Measurements from ENCODE around the gene PON2.
"Not testable (repeated sequence)": the region's sequence is repeated elsewhere in the genome, so short reads cannot be mapped to it uniquely, and the experiment has no call there.

PON2 gene

GRCh38 chr7:95434557-95435421, at the start of gene PON2:
Gene PON2 (minus strand): TSS chr7:95435028. CDS start chr7:95434951, 77 bp downstream.
- H3K4me3 ChIP-seq (ENCODE audit: low read depth, low read length), result peak within 1 kb of the TSS; percentile 69
- peak; percentile 47 for DNase-seq (ENCODE audit: low read depth)

- no peak overlapping the region for H3K4me3 ChIP-seq (ENCODE audit: low read depth, low read length)
- DNase-seq (ENCODE audit: low read depth), result no peak
Measured at GRCh38 chr7:95482424-95482823, 47.6 kb upstream of the PON2 start.

- no peak for DNase-seq (ENCODE audit: low read depth)
- H3K4me3 ChIP-seq (ENCODE audit: low read depth, low read length), result no peak overlapping the region
Measured at GRCh38 chr7:95481271-95482165, 46.7 kb upstream of the PON2 start.

GRCh38 chr7:95479992-95480624, 45.3 kb upstream of the PON2 start:
- H3K4me3 ChIP-seq (ENCODE audit: low read depth, low read length), result no peak overlapping the region
- DNase-seq (ENCODE audit: low read depth), result no peak

GRCh38 chr7:95478272-95479037, 43.6 kb upstream of the PON2 start:
- no peak overlapping the region for H3K4me3 ChIP-seq (ENCODE audit: low read depth, low read length)
- no peak for DNase-seq (ENCODE audit: low read depth)

GRCh38 chr7:95476904-95477594, 42.2 kb upstream of the PON2 start:
- no peak for DNase-seq (ENCODE audit: low read depth)
- no peak overlapping the region for H3K4me3 ChIP-seq (ENCODE audit: low read depth, low read length)

GRCh38 chr7:95476072-95476847, 41.4 kb upstream of the PON2 start:
- peak; percentile 45 for DNase-seq (ENCODE audit: low read depth)
- H3K4me3 ChIP-seq (ENCODE audit: low read depth, low read length), result no peak overlapping the region

GRCh38 chr7:95473276-95473985, 38.6 kb upstream of the PON2 start:
- peak; percentile 42 for DNase-seq (ENCODE audit: low read depth)
- no peak overlapping the region for H3K4me3 ChIP-seq (ENCODE audit: low read depth, low read length)

GRCh38 chr7:95472581-95473161, 37.8 kb upstream of the PON2 start:
- no peak overlapping the region for H3K4me3 ChIP-seq (ENCODE audit: low read depth, low read length)
- DNase-seq (ENCODE audit: low read depth), result no peak

GRCh38 chr7:95471071-95471470, 36.2 kb upstream of the PON2 start:
- H3K4me3 ChIP-seq (ENCODE audit: low read depth, low read length), result no peak overlapping the region
- DNase-seq (ENCODE audit: low read depth), result no peak

- peak; percentile 59 for DNase-seq (ENCODE audit: low read depth)
- H3K4me3 ChIP-seq (ENCODE audit: low read depth, low read length), result no peak overlapping the region
Measured at GRCh38 chr7:95470452-95470851, 35.6 kb upstream of the PON2 start.

GRCh38 chr7:95469848-95470247, 35.0 kb upstream of the PON2 start:
- no peak overlapping the region for H3K4me3 ChIP-seq (ENCODE audit: low read depth, low read length)
- DNase-seq (ENCODE audit: low read depth), result no peak

GRCh38 chr7:95469187-95469586, 34.4 kb upstream of the PON2 start:
- no peak overlapping the region for H3K4me3 ChIP-seq (ENCODE audit: low read depth, low read length)
- no peak for DNase-seq (ENCODE audit: low read depth)

GRCh38 chr7:95467912-95468607, 33.2 kb upstream of the PON2 start:
- no peak overlapping the region for H3K4me3 ChIP-seq (ENCODE audit: low read depth, low read length)
- DNase-seq (ENCODE audit: low read depth), result no peak

GRCh38 chr7:95460653-95461052, 25.8 kb upstream of the PON2 start:
- not testable (repeated sequence) for DNase-seq (ENCODE audit: low read depth); H3K4me3 ChIP-seq (ENCODE audit: low read depth, low read length)

GRCh38 chr7:95457947-95458346, 23.1 kb upstream of the PON2 start:
- DNase-seq (ENCODE audit: low read depth), result no peak
- H3K4me3 ChIP-seq (ENCODE audit: low read depth, low read length), result no peak overlapping the region
